ENCODE data around the gene AUTS2.

The AUTS2 gene

DNA sequence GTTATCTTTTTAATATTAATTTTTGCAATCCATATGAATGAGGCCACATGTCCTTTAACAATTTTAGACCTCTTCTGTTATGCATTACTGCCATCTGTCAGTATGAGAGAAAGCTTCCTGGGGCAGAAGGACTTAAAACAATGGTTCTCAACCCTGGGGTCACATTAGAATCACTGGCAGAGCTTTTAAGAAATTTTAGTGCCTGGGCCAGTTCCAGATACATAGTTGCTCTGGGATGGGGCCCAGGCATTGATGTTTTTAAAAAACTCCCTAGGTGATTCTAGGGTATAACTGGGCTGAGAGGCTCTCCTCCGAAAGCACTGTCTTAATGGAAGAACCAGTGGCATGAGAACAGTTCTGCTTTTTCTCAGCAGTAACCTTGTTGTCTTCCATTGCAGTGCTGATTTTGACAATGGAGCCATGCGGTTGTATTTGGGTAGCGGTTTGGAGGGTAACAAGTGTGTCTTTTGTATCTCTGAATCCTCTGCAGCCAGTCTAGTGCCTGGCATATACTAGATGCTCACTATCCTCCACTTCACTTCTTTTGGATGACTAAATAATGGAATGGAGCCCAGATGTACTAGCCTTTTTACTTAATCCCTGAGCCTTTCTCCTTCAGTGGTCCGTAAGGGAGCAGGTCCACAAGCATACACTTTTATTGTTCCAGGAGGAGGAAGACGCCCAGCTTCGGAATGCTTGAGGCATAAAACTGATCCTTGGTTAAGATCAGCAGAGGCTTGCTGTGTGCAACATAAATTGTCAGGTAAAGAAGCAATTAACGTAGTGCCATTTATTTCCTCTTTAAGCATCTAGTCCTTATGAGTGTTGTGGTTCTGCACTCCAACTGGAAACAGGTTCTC is 227.1 kb downstream of the AUTS2 start:
- DNase-seq: no peak

GRCh38 chr7:69826283-69826682 is 228.0 kb downstream of the AUTS2 start:
- no peak for DNase-seq

DNA sequence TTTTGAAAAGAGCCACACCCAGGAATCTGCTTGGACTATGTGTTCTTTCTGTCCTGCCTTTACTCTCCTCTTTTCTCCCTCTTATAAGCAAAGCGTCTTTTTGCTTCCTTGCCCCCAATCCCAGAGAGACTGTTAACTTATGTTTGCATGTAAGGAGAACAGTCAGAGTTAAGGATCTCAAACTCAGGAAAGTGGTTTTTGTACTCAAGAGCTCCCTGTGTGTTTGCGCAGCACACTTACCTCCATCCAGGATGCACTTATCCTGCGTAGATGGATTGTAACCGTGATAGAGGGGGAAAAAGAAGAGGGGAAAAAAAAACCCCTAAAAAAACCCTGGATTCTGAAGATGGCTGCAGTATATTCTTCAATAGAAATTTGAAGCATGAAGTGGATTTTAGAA is 228.9 kb downstream of the AUTS2 start:
- no peak for DNase-seq

GRCh38 chr7:69827558-69827957 is 229.3 kb downstream of the AUTS2 start:
- no peak for DNase-seq

GRCh38 chr7:69832356-69832755 is 234.1 kb downstream of the AUTS2 start:
- no peak for DNase-seq

DNA sequence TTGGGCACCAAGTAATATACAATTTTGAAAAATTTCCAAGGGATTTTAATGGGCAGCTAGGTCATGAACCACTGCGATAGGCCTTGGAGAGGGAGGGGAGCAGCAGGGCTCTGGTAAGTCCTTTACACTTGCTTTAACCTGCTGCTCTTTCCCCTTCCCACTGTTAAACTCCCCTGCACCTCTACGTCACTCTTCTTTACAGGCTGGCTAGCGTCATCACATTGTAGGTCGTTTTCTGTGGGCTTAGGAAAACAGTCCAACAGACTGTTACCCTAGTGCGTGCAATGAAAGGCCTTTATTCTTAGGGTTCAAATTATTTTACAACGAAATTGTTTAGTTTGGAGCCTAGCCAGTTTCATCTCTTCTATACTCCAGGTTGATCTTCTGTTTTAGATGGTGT is 235.7 kb downstream of the AUTS2 start:
- no peak for DNase-seq

- no peak for DNase-seq
Observed at GRCh38 chr7:69836702-69837101, 238.4 kb downstream of the AUTS2 start.

DNA sequence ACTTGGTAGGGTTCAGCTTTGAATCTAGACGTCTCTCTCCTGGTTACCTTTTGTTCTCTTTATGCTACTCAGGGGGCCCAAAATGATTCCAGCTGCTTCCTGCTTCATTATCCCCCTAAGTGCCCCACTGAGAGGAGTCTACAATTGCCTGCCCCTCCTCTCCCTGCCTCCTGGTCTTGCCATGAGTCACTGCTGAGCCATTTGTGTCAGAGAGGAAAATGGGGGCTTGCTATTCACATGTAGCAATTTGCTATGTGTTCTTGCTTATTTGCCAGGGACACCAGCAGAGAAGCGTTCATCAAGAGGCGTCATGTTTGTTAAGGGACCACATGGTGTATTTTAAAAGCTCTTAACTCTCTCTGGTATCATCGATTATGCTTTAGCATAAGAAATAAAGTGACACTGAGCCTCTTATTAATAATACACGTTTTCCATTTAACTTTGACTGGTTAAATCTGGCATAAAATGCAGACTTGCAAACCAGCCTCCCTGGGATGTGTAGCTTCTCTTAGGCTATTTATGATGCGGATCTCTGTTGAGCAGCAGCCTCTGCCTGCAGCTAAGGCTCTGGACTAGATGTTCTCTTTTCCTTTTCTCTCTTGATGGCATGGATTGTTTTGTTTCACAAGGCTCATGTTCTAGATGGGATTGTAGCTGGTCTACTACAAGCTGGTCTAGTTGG is 239.3 kb downstream of the AUTS2 start:
- DNase-seq: no peak

GRCh38 chr7:69839782-69840181 is 241.5 kb downstream of the AUTS2 start:
- DNase-seq: no peak

DNA sequence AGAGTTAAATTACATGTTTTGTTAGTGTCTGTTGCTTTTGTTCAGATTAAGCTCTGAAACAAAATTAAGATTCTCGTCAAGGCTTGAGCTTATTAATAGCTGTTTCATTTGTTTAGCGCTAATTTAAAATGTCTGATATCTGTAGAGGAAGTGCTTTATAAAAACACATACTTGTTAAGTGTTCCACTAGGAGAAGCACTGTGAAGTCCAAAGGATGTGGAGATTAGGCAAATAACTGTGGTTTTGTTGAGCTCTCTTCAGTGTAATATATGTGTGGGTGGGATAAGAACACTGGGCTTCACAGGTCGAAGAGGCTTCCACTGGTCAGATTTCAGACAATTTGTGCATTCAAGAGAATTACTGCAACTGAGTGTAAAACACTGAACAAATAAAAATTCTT is 242.0 kb downstream of the AUTS2 start:
- no peak for DNase-seq

GRCh38 chr7:69843653-69844052 is 245.4 kb downstream of the AUTS2 start:
- no peak for DNase-seq

- DNase-seq: no peak
Observed at GRCh38 chr7:69844264-69844868, 246.1 kb downstream of the AUTS2 start.

- no peak for DNase-seq
Observed at GRCh38 chr7:69845721-69846495, 247.6 kb downstream of the AUTS2 start.

- no peak for DNase-seq
Observed at GRCh38 chr7:69847921-69848612, 249.8 kb downstream of the AUTS2 start.

DNA sequence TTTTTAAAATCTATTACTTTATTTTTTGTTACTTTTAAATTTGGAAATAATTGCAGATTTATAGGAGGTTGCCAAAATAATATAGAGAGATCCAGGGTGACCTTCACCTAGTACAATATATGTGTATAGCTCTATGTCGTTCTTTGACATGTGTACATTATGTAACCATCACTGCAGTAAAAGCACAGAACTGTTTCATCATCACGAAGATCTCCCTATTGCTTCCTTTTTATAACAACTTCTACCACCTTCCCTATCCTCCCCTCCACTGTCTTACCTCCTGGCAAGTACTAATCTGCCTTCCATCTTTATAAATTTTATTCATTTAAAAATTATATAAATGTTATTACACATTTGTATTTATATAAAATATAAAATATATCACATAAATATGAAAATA is 251.0 kb downstream of the AUTS2 start:
- DNase-seq: no peak

- no peak for DNase-seq
Observed at GRCh38 chr7:69857014-69857413, 258.7 kb downstream of the AUTS2 start.

DNA sequence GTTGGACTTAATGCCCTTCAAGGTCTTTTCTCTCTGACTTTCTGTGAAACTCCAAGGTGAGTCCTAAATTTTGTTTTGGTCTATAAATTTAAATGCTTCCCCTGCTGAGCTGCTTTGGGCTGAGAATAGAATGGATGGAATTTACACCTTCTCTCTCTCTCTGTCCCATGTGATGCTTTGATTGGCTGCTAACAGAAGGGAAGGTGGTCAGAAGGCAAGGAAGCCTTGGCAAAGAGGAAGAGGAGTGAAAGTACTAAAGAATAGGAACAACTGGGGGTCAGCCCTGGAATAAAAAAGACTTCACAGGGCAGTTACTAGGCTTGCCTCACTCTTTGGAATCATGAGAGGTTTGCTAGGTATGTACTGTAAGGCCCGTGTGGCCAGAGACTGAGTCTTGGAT is 260.2 kb downstream of the AUTS2 start:
- DNase-seq: no peak

DNA sequence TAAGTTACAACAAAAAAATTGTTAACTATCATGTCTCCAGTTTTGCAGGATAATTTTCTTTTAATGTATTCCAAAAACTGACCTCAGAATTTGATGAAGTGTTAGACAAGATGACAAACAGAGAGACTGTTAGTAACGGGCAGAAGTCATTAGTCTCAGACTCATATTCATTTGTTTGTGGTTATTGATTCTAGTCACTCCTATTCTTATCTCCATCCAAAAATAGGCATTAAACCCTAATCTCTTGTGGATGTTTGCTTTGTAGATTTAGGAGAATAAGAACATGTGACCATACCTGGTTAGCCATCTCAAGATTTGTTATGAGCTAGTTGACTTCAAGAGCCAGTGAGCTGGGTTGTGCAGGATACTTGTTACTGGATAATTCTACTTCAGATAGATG is 261.1 kb downstream of the AUTS2 start:
- DNase-seq: no peak

DNA sequence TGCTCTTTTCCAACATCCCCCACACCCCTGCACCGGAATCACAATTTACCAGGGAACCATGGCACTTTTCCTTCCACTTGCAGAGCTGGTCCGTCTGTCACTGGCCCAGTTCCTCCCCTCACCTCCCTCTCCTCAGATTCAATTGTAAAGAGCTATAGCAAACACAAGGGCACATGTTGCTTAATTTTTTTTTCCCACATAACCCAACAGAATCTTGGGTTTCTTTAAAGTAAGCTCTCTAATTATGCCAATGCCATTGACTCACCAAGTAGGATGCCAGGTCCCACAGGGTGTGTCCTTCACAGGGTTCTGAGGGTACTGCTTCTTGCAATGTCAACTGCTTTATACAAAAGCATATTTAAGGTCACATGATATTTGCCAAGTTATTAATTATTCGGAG is 262.2 kb downstream of the AUTS2 start:
- DNase-seq: no peak

DNA sequence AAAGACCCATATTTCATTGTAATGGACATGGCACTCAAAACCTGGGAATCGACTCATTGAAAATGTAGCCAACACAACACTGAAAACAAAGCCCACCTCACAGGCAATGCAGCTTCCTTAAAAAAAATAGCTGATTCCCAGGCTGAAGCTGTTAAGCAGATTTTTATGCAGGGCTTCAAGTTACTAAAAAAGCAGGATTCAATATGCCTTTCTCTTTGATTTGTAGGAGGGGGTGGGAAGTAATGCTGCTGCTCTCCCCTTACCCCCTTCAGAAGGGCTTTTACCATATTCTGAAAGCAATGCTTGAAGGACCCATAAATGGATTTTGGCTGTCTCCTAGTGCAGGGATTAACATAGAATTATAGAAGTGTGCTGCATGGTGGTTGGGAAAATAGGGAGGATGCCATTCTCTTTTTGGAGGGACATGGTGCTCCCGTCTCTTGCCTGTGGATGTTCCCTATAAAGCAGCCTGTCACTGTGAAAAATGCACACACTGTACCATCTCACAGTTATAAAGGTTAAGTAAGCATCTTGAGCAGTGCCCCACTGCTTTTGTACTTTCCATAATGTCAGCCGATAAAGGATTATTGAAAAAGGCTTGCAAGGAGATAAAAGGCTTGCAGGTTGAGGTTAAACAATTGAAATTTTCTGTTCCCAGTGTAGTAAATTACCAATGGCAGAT is 262.8 kb downstream of the AUTS2 start:
- DNase-seq: no peak

GRCh38 chr7:69862413-69863064 is 264.3 kb downstream of the AUTS2 start:
- DNase-seq: no peak

DNA sequence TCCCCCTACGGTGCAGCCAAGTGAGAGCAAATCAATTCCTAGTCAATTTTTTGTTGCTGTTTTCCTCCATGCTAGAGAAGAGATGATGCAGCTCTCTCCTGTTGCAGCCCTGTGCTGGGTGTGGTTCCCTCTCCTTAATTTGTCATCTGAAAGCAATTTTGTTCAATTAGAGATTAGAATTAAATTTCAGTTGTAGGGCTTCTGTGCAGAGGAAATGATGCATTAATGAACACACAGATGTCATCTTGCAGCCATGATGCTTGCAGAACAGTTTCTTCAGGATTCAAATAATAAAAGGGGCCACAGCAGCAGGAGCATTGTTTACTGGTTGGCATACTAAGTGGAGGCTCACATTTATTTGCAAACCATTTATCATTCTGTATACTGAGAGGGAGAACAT is 266.0 kb downstream of the AUTS2 start:
- DNase-seq: peak; percentile 53
